IPS-20b (cell line): ENCODE data around the gene TBC1D8.

Experiments used
- H3K27ac ChIP-seq: one replicate; pipeline ENCODE4 v1.5.1; 2013; ENCODE audit warnings: low read length
- H3K27me3 ChIP-seq: 2 replicates; pipeline ENCODE4 v1.6.1; 2013; ENCODE audit warnings: mild to moderate bottlenecking, low read length, inconsistent platforms; ENCODE audit not compliant: insufficient read depth
- H3K36me3 ChIP-seq: 2 replicates; pipeline ENCODE4 v1.6.1; 2013; ENCODE audit warnings: low read depth, mild to moderate bottlenecking, inconsistent platforms, low read length, moderate library complexity; ENCODE audit not compliant: insufficient read depth
- H3K4me1 ChIP-seq: 2 replicates; pipeline ENCODE4 v1.6.1; 2013; ENCODE audit warnings: mild to moderate bottlenecking, control low read depth, inconsistent platforms, low read length, moderate library complexity; ENCODE audit not compliant: insufficient read depth
- H3K4me3 ChIP-seq: 2 replicates; pipeline ENCODE4 v1.5.1; 2013; ENCODE audit warnings: mild to moderate bottlenecking, low read length, inconsistent platforms
- H3K9ac ChIP-seq: 2 replicates; pipeline ENCODE4 v1.6.1; 2013; ENCODE audit warnings: low read depth, mild to moderate bottlenecking, inconsistent platforms, low read length, moderate library complexity
- H3K9me3 ChIP-seq: 2 replicates; pipeline ENCODE4 v1.6.1; 2013; ENCODE audit warnings: mild to moderate bottlenecking, low read depth, low read length, inconsistent platforms; ENCODE audit not compliant: insufficient read depth

The TBC1D8 gene

GRCh38 chr2:101030866-101031554, 120.2 kb downstream of the TBC1D8 start:
- no peak overlapping the region for H3K4me3 ChIP-seq
- peaks cover 50% of the 10 kb centered on the region for H3K36me3 ChIP-seq
- no peaks in the 10 kb centered on the region for H3K27me3 ChIP-seq
- no peak overlapping the region for H3K9ac ChIP-seq
- no peak overlapping the region for H3K27ac ChIP-seq
- peaks cover 3% of the 10 kb centered on the region; the same call in 1 of the 2 replicates for H3K4me1 ChIP-seq
- no peaks in the 10 kb centered on the region for H3K9me3 ChIP-seq

DNA sequence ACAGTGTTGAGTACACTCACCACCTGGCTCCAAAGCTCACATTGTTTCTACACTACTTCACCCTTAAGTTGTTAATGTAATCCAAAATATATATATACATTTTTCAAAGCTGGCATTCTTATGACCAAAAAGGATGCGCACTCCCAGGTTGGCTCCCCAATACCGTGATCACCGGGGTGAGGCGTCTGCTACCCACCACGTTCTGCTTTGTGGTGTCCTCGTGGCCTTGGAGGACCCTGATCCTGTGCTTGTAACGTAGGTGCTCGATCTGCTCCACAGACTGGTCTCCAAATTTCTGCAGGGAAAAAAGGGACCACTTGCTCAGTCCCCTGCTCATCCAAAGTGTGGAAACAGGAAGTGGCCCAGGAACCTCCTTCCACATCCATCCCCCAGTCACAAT, 123.3 kb downstream of the TBC1D8 start:
- Histone ChIP-seq H3K4me3 (no peak overlapping the region), H3K27ac (no peak overlapping the region), H3K27me3 (no peaks in the 10 kb centered on the region), H3K9ac (no peak overlapping the region), H3K9me3 (no peaks in the 10 kb centered on the region), H3K36me3 (peaks cover 42% of the 10 kb centered on the region), H3K4me1 (peaks cover 8% of the 10 kb centered on the region; the same call in 1 of the 2 replicates)

DNA sequence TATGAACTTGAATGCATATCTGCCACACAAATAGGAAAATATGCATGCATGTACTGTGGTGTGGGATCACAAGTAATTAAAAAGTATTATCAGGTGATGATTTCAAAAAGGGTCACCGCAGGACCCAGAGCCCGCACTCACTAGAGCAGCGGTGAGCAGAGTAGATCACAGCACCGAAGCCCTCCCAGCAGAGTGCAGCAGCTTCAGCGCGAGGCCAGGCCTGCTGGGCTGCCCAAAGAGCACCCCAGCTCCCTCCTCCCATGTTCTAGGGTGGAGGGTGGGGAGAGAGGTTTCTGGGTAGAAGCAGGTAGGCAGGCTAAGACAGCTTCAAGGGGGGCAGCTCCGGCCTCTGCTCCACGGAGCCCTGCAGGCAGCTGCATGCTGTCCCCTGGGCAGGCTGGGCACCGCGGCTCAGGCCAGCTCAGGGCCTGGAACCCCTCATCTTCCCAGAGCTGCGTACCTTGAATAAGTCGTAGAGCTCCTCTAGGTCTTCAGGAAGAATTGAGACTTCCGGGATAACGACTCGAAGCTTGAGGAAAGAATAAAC, 124.2 kb downstream of the TBC1D8 start:
- Histone ChIP-seq H3K4me1 (peaks cover 8% of the 10 kb centered on the region; the same call in 1 of the 2 replicates), H3K27me3 (no peaks in the 10 kb centered on the region), H3K9ac (no peak overlapping the region), H3K27ac (no peak overlapping the region), H3K9me3 (no peaks in the 10 kb centered on the region), H3K4me3 (no peak overlapping the region), H3K36me3 (peaks cover 36% of the 10 kb centered on the region)

DNA sequence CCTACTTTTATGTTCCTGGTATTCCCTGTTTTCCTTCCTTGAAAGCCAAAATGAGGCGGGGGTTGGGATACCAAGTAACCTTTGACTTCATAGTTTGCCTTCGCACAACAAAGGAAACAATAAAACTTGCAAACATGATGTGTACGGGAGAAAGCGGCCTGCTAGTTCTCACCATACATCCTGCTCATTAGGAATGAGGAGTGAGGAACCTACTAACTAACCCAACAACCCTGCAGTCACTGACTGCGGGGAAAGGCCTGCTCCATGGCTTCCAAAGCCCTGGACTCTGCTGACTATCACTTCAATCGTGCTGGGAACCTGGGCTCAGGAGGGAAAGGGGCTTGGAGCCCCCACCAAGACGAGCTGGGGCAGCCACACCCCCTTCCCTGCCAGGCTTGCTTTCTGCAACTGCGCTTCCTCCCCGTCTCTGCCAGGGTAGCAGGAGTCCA, 124.9 kb downstream of the TBC1D8 start:
- Histone ChIP-seq H3K27ac (no peak overlapping the region), H3K36me3 (peaks cover 41% of the 10 kb centered on the region), H3K9me3 (no peaks in the 10 kb centered on the region), H3K27me3 (no peaks in the 10 kb centered on the region), H3K4me3 (no peak overlapping the region), H3K9ac (peak overlapping the region; percentile 32), H3K4me1 (peaks cover 8% of the 10 kb centered on the region; the same call in 1 of the 2 replicates)

DNA sequence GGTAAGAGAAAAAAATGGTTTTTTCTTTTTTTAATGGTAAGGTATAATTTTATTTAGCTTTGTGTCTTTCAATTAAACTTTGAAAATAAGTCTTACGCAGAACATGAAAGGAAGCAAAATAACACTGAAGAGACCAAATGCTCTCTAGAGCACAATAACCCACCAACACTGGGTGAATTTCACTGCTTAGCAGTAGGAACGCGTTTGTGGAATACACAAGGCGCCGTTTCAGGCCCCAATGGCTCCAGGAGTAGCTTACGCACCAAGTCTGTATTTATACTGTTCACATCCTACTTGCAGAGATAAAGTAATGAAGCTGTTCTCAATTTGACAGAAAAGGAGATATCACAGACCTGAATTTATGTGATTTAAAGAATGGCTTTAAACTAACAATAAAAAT, 125.6 kb downstream of the TBC1D8 start:
- H3K27ac ChIP-seq, result no peak overlapping the region
- no peaks in the 10 kb centered on the region for H3K9me3 ChIP-seq
- peaks cover 8% of the 10 kb centered on the region; the same call in 1 of the 2 replicates for H3K4me1 ChIP-seq
- no peak overlapping the region for H3K4me3 ChIP-seq
- H3K36me3 ChIP-seq, result peaks cover 49% of the 10 kb centered on the region
- peak overlapping the region; percentile 32; the same call in 1 of the 2 replicates for H3K9ac ChIP-seq
- H3K27me3 ChIP-seq, result no peaks in the 10 kb centered on the region

- H3K4me1 ChIP-seq, result peaks cover 8% of the 10 kb centered on the region; the same call in 1 of the 2 replicates
- H3K27me3 ChIP-seq, result no peaks in the 10 kb centered on the region
- peaks cover 59% of the 10 kb centered on the region for H3K36me3 ChIP-seq
- H3K9me3 ChIP-seq, result no peaks in the 10 kb centered on the region
- H3K4me3 ChIP-seq, result no peak overlapping the region
- no peak overlapping the region for H3K9ac ChIP-seq
- H3K27ac ChIP-seq, result no peak overlapping the region
These were observed 127.7 kb downstream of the TBC1D8 start for GRCh38 chr2:101023327-101024107.

DNA sequence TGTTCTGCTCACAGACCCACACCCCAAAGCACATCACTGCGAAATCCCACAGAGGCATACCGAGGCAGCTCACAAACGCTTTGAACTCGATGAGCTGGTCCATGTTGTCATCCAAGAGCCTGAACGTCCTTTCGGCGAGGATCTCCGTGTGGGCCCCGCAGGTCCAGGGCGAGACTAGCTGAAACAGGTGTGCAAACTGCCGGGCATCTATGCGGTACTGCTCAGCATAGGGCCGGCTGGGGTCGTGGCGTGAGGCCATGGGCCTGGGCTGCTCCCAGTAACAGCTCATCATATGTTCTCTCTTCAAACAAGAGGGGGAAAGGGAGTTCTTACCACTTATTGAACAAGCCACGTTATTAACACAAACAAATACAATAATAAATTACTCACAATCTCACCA, 129.0 kb downstream of the TBC1D8 start:
- Histone ChIP-seq H3K27ac (no peak overlapping the region), H3K36me3 (peaks cover 59% of the 10 kb centered on the region), H3K27me3 (no peaks in the 10 kb centered on the region), H3K9me3 (no peaks in the 10 kb centered on the region), H3K4me3 (no peak overlapping the region), H3K4me1 (peaks cover 8% of the 10 kb centered on the region; the same call in 1 of the 2 replicates), H3K9ac (no peak overlapping the region)

DNA sequence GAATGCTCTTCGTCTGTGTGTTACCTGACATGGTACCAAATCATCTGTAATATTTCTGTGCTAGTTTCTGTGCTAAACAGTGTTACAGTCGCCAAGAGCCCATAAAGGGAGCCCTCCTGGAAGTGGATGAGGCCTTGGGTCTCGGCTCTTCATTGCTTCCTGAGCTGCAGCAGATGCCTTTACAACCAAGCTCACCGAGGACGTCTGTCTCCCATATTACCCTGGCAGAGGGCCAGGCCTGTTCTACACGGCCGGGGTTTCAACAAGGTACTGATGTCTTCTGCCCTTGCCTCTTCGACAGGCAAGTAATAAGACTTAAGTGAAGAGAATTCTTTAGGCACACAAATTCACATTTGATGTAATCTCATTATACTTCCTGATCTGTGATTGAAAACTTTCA, 132.2 kb downstream of the TBC1D8 start:
- H3K4me3 ChIP-seq, result no peak overlapping the region
- no peaks in the 10 kb centered on the region for H3K27me3 ChIP-seq
- H3K27ac ChIP-seq, result no peak overlapping the region
- H3K9ac ChIP-seq, result no peak overlapping the region
- H3K9me3 ChIP-seq, result no peaks in the 10 kb centered on the region
- H3K4me1 ChIP-seq, result no peaks in the 10 kb centered on the region
- H3K36me3 ChIP-seq, result peaks cover 55% of the 10 kb centered on the region

DNA sequence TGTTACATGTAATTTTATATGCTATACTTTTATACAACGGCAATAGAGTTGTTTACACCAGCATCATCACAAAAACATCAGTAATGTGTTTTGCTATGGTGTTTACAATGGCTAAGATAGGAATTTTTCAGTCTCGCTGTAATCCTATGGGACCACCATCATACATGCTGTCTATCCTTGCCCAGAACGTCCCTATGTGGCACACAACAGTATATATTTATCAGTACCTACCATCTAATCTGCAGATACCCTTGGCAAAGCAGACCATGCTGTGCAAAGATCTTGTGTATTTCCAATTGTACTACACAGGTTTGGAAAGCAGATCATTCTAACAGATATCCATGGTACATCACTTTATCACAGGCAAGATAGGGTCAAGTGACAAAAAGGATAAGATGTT, 133.8 kb downstream of the TBC1D8 start:
- Histone ChIP-seq H3K4me1 (no peaks in the 10 kb centered on the region), H3K4me3 (no peak overlapping the region), H3K36me3 (peaks cover 59% of the 10 kb centered on the region)

GRCh38 chr2:101014264-101014857, 136.8 kb downstream of the TBC1D8 start:
- Histone ChIP-seq H3K9ac (no peak overlapping the region), H3K36me3 (peaks cover 51% of the 10 kb centered on the region), H3K27ac (no peak overlapping the region)

More for the DNA sequence above, 133.8 kb downstream of the TBC1D8 start:
- no peaks in the 10 kb centered on the region for H3K9me3 ChIP-seq
- no peak overlapping the region for H3K27ac ChIP-seq
- no peaks in the 10 kb centered on the region for H3K27me3 ChIP-seq
- H3K9ac ChIP-seq, result no peak overlapping the region

GRCh38 chr2:101012706-101013181, 138.4 kb downstream of the TBC1D8 start:
- Histone ChIP-seq H3K4me1 (no peaks in the 10 kb centered on the region; the same call in 1 of the 2 replicates), H3K9ac (no peak overlapping the region), H3K4me3 (no peak overlapping the region), H3K36me3 (peaks cover 47% of the 10 kb centered on the region), H3K9me3 (no peaks in the 10 kb centered on the region), H3K27me3 (no peaks in the 10 kb centered on the region), H3K27ac (no peak overlapping the region)

More at GRCh38 chr2:101014264-101014857, 136.8 kb downstream of the TBC1D8 start:
- no peak overlapping the region for H3K4me3 ChIP-seq
- no peaks in the 10 kb centered on the region for H3K9me3 ChIP-seq
- no peaks in the 10 kb centered on the region for H3K27me3 ChIP-seq
- H3K4me1 ChIP-seq, result no peaks in the 10 kb centered on the region; the same call in 1 of the 2 replicates
